Chondrocyte (in vitro differentiated cells): ENCODE data around the gene STUM. TPM values are rescaled to one million over a fixed set of nuclear protein-coding genes. Genes with fewer than 3 reads are reported as not detected.

Experiments used
- DNase-seq: peaks from one replicate; pipeline ENCODE4 v3.0.0; 2021; ENCODE audit warnings: mixed read lengths, low spot score
- H3K27ac Mint-ChIP-seq: one replicate; pipeline ENCODE4 v1.8.0; 2021; ENCODE audit warnings: mild to moderate bottlenecking, moderate library complexity, mixed read lengths; ENCODE audit not compliant: unreplicated experiment
- H3K27me3 Mint-ChIP-seq: 2 replicates; pipeline ENCODE4 v1.8.0; 2021; ENCODE audit warnings: low read depth, mixed read lengths
- H3K36me3 Mint-ChIP-seq: 2 replicates; pipeline ENCODE4 v1.8.0; 2021; ENCODE audit warnings: low read depth, mixed read lengths
- H3K4me1 Mint-ChIP-seq: 2 replicates; pipeline ENCODE4 v1.8.0; 2021; ENCODE audit warnings: low read depth, mild to moderate bottlenecking, mixed read lengths
- H3K4me3 Mint-ChIP-seq: one replicate; pipeline ENCODE4 v1.8.0; 2021; ENCODE audit warnings: mild to moderate bottlenecking, moderate library complexity, mixed read lengths; ENCODE audit not compliant: unreplicated experiment
- H3K9me3 Mint-ChIP-seq: 2 replicates; pipeline ENCODE4 v1.8.0; 2021; ENCODE audit warnings: low read depth, mixed read lengths
- CTCF ChIP-seq: fragments of 200-600 bp; sonication (generic); IDR thresholded peaks from 2 replicates; pipeline ENCODE4 v1.5.0; 2021; ENCODE audit warnings: antibody characterized with exemption, mild to moderate bottlenecking, moderate library complexity
- total RNA-seq: library from RNA; stranded (reverse); gene quantifications from 3 replicates; pipeline ENCODE4 v1.2.1, GENCODE V29; 2021

STUM gene
- total RNA-seq, 1 donor from 2014 or later: 0.27 TPM

- Mint-ChIP-seq H3K4me1 (no peaks in the 10 kb centered on the region), H3K27me3 (peaks cover 25% of the 10 kb centered on the region), H3K9me3 (no peaks in the 10 kb centered on the region), H3K27ac (no peak overlapping the region), H3K36me3 (no peaks in the 10 kb centered on the region), H3K4me3 (no peak overlapping the region)
- no peak for TF ChIP-seq CTCF
- DNase-seq: no peak
These were observed 37.3 kb upstream of the STUM start for GRCh38 chr1:226511296-226511695.

- H3K27me3 Mint-ChIP-seq: peaks cover 23% of the 10 kb centered on the region
- H3K4me3 Mint-ChIP-seq: no peak overlapping the region
- H3K27ac Mint-ChIP-seq: no peak overlapping the region
- H3K9me3 Mint-ChIP-seq: no peaks in the 10 kb centered on the region
- TF ChIP-seq CTCF: no peak
- no peak for DNase-seq
- H3K36me3 Mint-ChIP-seq: no peaks in the 10 kb centered on the region
- no peaks in the 10 kb centered on the region for H3K4me1 Mint-ChIP-seq
These were observed 36.4 kb upstream of the STUM start for GRCh38 chr1:226512076-226512728.

GRCh38 chr1:226518375-226518774 is 30.2 kb upstream of the STUM start:
- Mint-ChIP-seq H3K4me1 (no peaks in the 10 kb centered on the region), H3K4me3 (no peak overlapping the region), H3K9me3 (no peaks in the 10 kb centered on the region), H3K36me3 (no peaks in the 10 kb centered on the region), H3K27ac (no peak overlapping the region), H3K27me3 (peaks cover 48% of the 10 kb centered on the region)
- no peak for DNase-seq
- no peak for TF ChIP-seq CTCF

GRCh38 chr1:226519135-226519534 is 29.4 kb upstream of the STUM start:
- Mint-ChIP-seq H3K36me3 (no peaks in the 10 kb centered on the region), H3K9me3 (no peaks in the 10 kb centered on the region), H3K27me3 (peaks cover 45% of the 10 kb centered on the region), H3K27ac (no peak overlapping the region), H3K4me3 (no peak overlapping the region), H3K4me1 (no peaks in the 10 kb centered on the region)
- no peak for TF ChIP-seq CTCF
- no peak for DNase-seq

GRCh38 chr1:226519716-226520598 is 28.6 kb upstream of the STUM start:
- Mint-ChIP-seq H3K27me3 (peaks cover 45% of the 10 kb centered on the region), H3K36me3 (no peaks in the 10 kb centered on the region), H3K27ac (no peak overlapping the region), H3K4me3 (no peak overlapping the region), H3K4me1 (no peaks in the 10 kb centered on the region), H3K9me3 (peaks cover 5% of the 10 kb centered on the region)
- TF ChIP-seq CTCF: no peak
- no peak for DNase-seq
